Activated CD8-positive, alpha-beta T cell treated with anti-CD3 and anti-CD28 coated beads for 36 hours (primary cell): ENCODE data around the gene DNMBP. TPM values are rescaled to one million over a fixed set of nuclear protein-coding genes. Genes with fewer than 3 reads are reported as not detected.

ENCODE experiments used
- ATAC-seq: fragments of 200-7000 bp; cut with Tn5 transposase; one replicate; pipeline ENCODE4 v1.10.0; 2021; ENCODE audit warnings: mild to moderate bottlenecking, moderate library complexity
- CTCF ChIA-PET: fragments of 350-600 bp; sonication (Branson Sonifier 250); formaldehyde crosslinking; loops from one replicate; lab custom pipeline; 2021; ENCODE audit warnings: antibody characterized with exemption; lab: Charles Lee
- POLR2A ChIA-PET: fragments of 350-600 bp; sonication (Branson Sonifier 250); formaldehyde crosslinking; loops from one replicate; lab custom pipeline; 2021; ENCODE audit warnings: antibody characterized with exemption; lab: Charles Lee
- DNase-seq: peaks from one replicate; pipeline ENCODE4 v3.0.0-alpha.2; 2020
- H3K27ac Mint-ChIP-seq: one replicate; pipeline ENCODE4 v1.8.0; 2021; ENCODE audit warnings: mild to moderate bottlenecking, mixed read lengths
- H3K27me3 Mint-ChIP-seq: one replicate; pipeline ENCODE4 v1.8.0; 2021; ENCODE audit warnings: mixed read lengths
- H3K36me3 Mint-ChIP-seq: one replicate; pipeline ENCODE4 v1.8.0; 2021; ENCODE audit warnings: low read depth, mixed read lengths
- H3K4me1 Mint-ChIP-seq: one replicate; pipeline ENCODE4 v1.8.0; 2021; ENCODE audit warnings: low read depth, mixed read lengths
- H3K4me3 Mint-ChIP-seq: one replicate; pipeline ENCODE4 v1.8.0; 2021; ENCODE audit warnings: mild to moderate bottlenecking, moderate library complexity, mixed read lengths
- H3K9me3 Mint-ChIP-seq: one replicate; pipeline ENCODE4 v1.8.0; 2021; ENCODE audit warnings: mixed read lengths
- intact Hi-C: fragments of 100-400 bp; cut with micrococcal nuclease; formaldehyde crosslinking; loops from one replicate; pipeline ENCODE4 v1.10.0; 2022
- total RNA-seq, 2 experiments: library from RNA; stranded (reverse); gene quantifications; one replicate each; pipeline ENCODE4 v1.2.3, GENCODE V29; 2021
- TF ChIP-seq, protein P1 (sequence below): fragments of 200-600 bp; IDR thresholded peaks from one replicate; pipeline ENCODE4 v1.8.0; 2022; ENCODE audit warnings: antibody characterized with exemption, mild to moderate bottlenecking

Gene DNMBP
- total RNA-seq, 2 experiments from 2014 or later, result 2.6 to 2.9 TPM

DNA sequence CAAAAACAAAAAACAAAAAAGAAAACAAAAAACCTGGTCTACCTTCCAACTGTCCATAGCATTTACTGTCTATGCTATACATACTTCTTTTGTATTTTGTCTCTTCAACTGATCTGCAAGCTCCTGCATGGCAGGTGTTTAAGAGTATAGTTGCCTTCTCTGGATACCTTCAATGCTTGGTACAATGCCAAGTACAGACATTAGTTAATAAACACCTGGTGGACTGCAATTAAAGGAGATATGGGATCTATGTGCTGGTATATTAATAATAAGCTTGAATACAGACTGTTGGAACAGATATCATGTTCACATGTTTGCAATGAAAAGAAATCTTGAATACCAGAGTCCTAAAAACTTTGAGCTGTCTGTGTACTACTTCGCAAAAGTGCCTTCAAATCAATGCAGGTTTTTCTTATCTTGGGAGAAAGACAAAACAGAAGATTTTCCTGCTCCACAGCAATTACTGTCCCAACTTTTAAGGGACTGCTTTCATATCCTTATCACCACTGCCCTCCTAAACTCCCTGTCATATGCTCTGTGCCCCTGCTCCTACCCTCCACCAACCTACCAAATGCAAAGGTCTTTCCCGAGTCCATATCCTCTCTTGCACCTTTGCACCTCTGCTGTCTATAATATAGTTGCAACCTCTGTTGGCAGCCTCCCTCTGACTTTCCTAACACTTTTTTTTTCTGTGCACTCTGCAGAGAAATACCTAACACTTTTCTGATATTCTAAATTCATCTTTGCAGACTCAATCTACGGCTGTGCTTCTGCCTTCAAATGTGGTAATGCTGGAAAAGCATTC lies 85.1 kb downstream of the DNMBP start:
- no peak overlapping the region for H3K27ac Mint-ChIP-seq
- intact Hi-C loops, result no loop called here
- POLR2A ChIA-PET, result no interaction called here
- no peak for ATAC-seq
- no peaks in the 10 kb centered on the region for H3K27me3 Mint-ChIP-seq
- no peak for DNase-seq
- TF ChIP-seq, protein P1, sequence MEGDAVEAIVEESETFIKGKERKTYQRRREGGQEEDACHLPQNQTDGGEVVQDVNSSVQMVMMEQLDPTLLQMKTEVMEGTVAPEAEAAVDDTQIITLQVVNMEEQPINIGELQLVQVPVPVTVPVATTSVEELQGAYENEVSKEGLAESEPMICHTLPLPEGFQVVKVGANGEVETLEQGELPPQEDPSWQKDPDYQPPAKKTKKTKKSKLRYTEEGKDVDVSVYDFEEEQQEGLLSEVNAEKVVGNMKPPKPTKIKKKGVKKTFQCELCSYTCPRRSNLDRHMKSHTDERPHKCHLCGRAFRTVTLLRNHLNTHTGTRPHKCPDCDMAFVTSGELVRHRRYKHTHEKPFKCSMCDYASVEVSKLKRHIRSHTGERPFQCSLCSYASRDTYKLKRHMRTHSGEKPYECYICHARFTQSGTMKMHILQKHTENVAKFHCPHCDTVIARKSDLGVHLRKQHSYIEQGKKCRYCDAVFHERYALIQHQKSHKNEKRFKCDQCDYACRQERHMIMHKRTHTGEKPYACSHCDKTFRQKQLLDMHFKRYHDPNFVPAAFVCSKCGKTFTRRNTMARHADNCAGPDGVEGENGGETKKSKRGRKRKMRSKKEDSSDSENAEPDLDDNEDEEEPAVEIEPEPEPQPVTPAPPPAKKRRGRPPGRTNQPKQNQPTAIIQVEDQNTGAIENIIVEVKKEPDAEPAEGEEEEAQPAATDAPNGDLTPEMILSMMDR, result no peak
- H3K36me3 Mint-ChIP-seq, result no peaks in the 10 kb centered on the region
- H3K9me3 Mint-ChIP-seq, result no peaks in the 10 kb centered on the region
- H3K4me1 Mint-ChIP-seq, result peaks cover 19% of the 10 kb centered on the region
- CTCF ChIA-PET, result interaction anchor here (1.9 kb wide), 1 partner anchor 79 kb away, joined by 8 read pairs; no protein-coding TSS in a partner anchor
- no peak overlapping the region for H3K4me3 Mint-ChIP-seq

- CTCF ChIA-PET, result no interaction called here
- no peaks in the 10 kb centered on the region for H3K9me3 Mint-ChIP-seq
- no peak for ATAC-seq
- H3K4me3 Mint-ChIP-seq, result no peak overlapping the region
- POLR2A ChIA-PET, result no interaction called here
- no peak for DNase-seq
- H3K27me3 Mint-ChIP-seq, result no peaks in the 10 kb centered on the region
- TF ChIP-seq, protein P1, result no peak
- no peaks in the 10 kb centered on the region for H3K36me3 Mint-ChIP-seq
- peaks cover 4% of the 10 kb centered on the region for H3K4me1 Mint-ChIP-seq
- no peak overlapping the region for H3K27ac Mint-ChIP-seq
- intact Hi-C loops, result no loop called here
Observed at GRCh38 chr10:99921948-99922347, 87.8 kb downstream of the DNMBP start.

- CTCF ChIA-PET, result interaction anchor here (1.1 kb wide), 1 partner anchor 75 kb away, joined by 3 read pairs; no protein-coding TSS in a partner anchor
- TF ChIP-seq, protein P1, result no peak
Observed at GRCh38 chr10:99920901-99921300, 88.8 kb downstream of the DNMBP start.

DNA sequence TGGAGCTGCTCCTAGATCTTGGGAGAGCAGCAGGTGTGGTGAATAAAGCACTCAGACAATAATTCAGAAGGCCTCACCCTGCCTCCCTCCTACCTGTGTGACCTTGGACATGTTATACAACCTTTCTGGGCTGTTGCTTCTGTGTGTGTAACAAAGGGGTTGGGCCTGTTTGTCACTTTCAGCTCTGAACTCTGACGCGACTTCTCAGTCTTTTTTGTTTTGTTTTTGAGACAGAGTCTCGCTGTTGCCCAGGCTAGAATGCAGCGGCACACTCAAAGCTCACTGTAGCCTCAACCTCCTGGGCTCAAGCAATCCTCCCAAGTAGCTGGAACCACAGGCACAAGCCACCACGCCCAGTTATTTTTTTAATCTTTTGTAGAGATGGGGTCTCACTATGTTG lies 89.3 kb downstream of the DNMBP start:
- no peaks in the 10 kb centered on the region for H3K9me3 Mint-ChIP-seq
- H3K36me3 Mint-ChIP-seq, result no peaks in the 10 kb centered on the region
- intact Hi-C loops, result no loop called here
- ATAC-seq (no peak), DNase-seq (no peak)
- ChIA-PET POLR2A (no interaction called here), CTCF (interaction anchor here (1.1 kb wide), 1 partner anchor 74 kb away, joined by 3 read pairs; no protein-coding TSS in a partner anchor)
- peaks cover 3% of the 10 kb centered on the region for H3K4me1 Mint-ChIP-seq
- no peak overlapping the region for H3K27ac Mint-ChIP-seq
- H3K27me3 Mint-ChIP-seq, result no peaks in the 10 kb centered on the region
- TF ChIP-seq, protein P1, result no peak
- no peak overlapping the region for H3K4me3 Mint-ChIP-seq

More at GRCh38 chr10:99920901-99921300, 88.8 kb downstream of the DNMBP start:
- no peak overlapping the region for H3K4me3 Mint-ChIP-seq
- DNase-seq (no peak), ATAC-seq (no peak)
- intact Hi-C loops, result no loop called here
- H3K27ac Mint-ChIP-seq, result no peak overlapping the region
- H3K9me3 Mint-ChIP-seq, result no peaks in the 10 kb centered on the region
- H3K4me1 Mint-ChIP-seq, result peaks cover 3% of the 10 kb centered on the region
- POLR2A ChIA-PET, result no interaction called here
- H3K36me3 Mint-ChIP-seq, result no peaks in the 10 kb centered on the region
- no peaks in the 10 kb centered on the region for H3K27me3 Mint-ChIP-seq
